HG02981 (cell line): ENCODE data around the gene BTLA.
"Not testable (repeated sequence)": the region's sequence is repeated elsewhere in the genome, so short reads cannot be mapped to it uniquely, and the experiment has no call there.

Experiments used
- ATAC-seq: cut with Tn5 transposase; IDR thresholded peaks from one replicate; pipeline ENCODE4 v1.9.1; 2021; ENCODE audit warnings: mild to moderate bottlenecking, moderate library complexity; ENCODE audit not compliant: unreplicated experiment

Gene BTLA

DNA sequence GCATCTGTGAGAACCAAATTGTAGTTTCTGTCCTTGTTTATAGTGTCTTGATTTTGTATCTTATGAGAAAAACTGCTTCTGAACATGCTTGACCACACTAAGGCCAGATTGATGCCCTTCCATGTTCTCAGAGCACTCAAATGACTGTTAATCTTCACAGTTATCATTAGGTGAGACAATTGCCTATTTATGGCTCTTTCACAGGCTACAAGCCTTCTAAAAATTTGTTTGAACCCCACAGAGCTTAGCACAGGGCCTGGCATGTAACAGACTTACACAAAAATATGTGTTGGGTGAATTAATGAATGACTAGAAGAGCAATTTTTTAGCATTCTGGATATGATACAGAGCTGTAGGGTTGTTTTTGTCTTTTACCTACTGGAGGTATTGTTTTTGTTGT is 43.1 kb downstream of the BTLA start:
- ATAC-seq, result no peak

DNA sequence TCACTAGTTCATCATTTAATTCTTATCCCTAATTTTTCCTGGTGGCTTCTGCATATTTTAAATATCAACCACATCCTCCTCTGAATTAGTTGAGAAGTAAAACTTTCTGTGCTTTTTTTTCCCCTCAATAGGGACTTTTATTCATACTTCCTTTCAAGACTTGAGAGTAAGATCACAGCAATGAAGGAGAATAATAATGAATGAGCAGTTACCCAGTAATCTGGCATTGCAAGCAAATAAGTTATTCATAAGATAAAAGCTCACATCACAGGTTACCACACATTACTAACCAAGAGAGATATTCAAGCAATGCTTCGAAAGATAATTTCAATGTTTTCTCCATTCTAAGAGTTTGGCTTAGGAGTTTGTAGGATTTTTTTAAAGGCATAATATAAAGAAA is 50.3 kb downstream of the BTLA start:
- ATAC-seq, result no peak

DNA sequence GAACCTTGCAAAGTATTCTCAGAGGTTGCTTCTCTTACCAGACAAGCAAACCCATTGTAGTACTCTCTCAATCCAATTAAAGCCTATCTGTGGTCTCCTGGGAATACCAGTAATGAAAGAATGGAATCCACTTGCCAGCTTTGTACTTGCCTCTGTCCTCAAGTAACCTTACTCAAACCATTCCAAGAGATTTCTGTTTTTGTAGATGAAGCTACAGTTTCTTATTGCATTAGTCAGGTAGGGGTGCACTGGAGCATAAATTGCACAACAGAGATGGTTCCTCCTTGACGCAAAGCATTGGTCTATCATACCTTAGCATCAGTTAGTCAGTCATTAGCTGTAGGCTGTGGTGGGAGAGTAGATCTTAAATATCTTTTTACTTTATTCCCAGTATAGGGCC is 52.9 kb downstream of the BTLA start:
- ATAC-seq, result no peak

DNA sequence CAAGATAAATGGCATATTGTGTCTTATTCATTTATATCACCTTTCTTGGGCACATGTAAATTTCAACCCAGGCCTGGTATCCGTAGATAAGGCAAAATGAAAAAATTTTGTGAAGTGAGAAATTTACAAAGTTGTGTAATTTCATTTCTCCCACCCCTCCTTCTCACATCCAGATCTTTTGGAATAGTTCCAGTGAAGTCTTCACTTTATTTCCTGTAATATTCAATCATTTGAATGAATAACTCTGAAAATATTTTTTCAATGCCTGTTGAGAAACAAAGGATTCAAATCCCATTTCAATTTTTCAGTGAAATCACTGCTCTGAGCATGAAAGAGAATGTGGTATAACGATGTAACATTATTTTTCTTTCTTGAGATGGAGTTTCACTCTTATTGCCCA is 53.4 kb downstream of the BTLA start:
- no peak for ATAC-seq

DNA sequence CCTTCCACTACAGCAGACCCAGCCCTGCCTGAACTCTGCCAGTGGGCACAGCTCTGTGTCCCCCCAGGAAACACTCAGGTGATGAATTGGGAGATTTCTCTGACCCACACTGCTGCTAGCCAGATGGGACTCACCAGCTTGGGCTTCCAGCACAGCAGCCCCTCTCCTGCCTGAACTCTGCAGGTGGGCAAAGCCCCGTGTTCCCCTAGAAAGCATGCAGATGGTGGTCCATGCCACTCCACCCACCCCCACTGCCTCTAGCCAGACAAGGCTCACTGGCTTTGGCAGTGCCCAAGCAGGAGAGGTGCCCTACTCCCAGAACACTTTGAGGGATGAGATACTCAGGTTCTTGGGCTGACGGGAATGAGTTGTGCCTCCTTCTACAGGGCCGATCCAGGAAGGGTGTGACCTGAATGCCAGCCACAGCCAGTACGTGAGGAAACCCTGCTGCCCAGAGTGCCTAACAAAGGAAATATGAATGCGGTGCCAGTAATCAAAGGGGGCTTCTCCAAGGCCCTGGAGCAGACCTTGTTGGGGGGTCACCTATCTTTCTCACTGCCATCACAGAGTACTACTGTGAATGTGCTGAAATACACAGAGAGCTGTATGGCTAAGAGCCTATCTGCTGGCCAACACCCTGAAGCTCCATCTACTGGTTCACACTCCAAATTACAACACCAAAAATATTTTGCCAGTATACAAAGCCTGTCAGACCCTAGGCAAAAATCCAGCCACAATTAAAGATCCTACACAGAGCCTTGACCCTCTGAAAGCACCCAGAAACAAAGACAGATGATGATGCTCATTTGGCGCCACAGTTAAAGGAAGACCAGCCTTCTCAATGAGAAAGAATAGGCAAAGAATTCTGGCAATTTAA is 61.9 kb downstream of the BTLA start:
- ATAC-seq, result no peak

DNA sequence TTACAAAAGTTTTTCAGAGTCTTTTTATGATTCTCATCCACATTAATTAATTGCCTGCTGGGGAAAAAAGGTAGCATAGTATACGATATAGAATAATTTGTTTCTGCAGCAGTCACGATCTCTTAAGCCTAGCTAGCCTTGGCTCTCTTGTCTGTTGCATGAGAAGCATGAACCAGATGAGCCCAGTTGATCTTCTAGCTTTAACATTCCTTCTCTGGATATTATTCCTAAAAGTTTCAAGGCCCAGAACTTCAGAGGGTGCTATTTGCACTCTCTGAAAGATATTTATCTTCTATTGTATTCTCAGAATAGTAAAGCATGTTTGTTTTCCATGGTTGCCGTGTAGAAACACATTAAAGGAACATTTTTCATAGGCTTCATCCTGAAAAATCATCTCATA is 69.3 kb downstream of the BTLA start:
- ATAC-seq, result no peak

DNA sequence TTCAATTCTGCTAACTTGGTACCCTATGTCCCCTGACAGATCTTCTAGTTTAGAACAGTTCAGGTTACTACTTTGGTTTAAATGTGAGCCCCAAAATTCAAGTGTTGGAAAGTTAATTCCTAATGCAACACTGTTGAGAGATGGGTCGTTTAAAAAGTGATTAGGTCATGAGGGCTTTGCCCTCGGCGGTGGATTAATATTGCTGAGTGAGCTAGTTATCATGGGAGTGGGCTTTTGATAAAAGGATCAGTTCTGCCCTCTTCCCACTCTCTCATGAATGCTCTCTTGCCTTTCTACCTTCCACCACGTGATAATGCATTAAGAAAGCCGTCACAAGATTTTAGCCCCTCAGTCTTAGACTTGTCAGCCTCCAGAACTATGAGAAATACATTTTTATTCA is 72.1 kb downstream of the BTLA start:
- ATAC-seq, result no peak

DNA sequence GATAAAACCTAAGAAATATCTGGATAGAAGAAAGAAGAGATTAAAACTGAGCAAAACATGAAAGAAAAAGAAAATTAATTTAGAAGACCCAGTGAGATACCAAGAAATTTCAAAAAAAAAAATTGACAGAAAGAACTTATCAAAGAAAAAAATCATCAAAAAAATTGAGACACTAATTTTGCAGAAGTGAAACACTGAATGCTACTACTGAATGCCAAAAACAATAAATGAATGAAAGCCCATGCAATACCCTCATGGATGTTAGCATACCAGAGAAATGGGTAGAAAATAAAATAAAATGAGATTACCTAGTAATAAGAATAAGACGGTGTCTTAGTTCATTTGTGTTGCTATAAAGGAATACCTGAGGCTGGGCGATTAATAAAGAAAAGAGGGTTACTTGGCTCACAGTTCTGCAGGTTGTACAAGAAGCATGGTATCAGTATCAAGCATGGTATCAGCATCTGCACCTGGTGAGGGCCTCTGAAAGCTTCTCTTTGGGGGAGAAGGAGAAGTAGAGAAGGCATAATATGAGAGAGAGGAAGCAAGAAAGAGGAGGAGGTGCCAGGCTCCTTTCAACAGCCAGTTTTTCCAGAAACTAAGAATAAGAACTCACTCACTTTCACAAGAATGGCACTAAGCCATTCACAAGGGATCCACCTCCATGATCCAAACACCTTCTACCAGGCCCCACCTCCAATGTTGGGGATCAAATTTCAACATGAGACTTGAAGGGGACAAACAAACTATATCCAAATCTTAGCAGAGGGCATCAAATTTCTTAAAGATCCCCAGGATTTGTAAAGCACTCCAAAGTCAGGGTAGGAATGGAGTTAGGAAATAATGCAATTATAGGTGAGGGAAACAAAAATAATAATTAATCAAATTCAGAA is 73.2 kb downstream of the BTLA start:
- ATAC-seq, result no peak

DNA sequence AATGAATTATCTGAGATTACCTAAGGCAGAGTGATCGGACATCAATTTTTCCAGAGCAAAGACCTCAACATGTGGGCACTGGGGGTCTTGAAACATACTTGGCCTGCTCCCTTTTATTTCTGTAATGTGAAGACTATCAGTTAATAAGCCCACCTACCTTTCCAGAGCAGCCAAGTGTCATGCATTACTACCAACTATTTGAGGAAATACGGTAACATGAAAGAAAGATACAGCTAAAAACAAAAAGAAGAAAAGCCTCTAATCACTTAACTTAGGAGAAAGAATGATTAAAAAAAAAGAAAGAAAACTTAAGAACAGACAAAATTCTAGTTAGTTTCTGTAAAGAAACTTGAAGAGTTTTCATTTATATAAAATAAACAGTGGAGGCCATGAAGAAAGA is 73.9 kb downstream of the BTLA start:
- ATAC-seq, result no peak

DNA sequence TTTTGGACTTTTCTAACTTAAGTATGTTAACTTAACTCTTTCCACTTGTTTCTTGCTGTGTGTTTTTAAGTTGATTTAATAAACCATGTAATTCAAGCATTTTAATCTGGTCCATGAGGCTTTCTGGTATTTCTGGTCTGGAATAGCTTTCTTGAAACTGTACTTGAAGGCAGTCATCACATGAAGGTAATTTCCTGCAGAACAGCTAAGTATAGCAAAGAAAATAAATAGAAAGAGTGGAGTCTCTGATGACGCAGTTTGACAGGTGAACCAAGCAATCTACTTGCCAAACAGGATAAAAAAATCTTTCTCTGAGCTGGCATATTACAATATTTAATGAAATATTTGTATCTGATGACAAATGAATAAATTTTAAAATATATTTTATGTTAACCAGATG is 74.9 kb downstream of the BTLA start:
- no peak for ATAC-seq

DNA sequence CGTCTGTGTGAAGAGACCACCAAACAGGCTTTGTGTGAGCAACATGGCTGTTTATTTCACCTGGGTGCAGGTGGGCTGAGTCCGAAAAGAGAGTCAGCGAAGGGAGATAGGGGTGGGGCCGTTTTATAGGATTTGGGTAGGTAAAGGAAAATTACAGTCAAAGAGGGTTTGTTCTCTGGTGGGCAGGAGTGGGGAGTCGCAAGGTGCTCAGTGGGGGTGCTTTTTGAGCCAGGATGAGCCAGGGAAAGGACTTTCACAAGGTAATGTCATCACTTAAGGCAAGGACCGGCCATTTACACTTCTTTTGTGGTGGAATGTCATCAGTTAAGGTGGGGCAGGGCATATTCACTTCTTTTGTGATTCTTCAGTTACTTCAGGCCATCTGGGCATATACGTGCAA is 76.4 kb downstream of the BTLA start:
- not testable (repeated sequence) for ATAC-seq

DNA sequence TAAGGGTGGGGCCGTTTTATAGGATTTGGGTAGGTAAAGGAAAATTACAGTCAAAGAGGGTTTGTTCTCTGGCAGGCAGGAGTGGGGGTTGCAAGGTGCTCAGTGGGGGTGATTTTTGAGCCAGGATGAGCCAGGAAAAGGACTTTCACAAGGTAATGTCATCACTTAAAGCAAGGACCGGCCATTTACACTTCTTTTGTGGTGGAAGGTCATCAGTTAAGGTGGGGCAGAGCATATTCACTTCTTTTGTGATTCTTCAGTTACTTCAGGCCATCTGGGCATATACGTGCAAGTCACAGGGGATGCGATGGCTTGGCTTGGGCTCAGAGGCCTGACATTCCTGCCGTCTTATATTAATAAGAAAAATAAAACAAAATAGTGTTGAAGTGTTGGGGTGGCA is 80.7 kb downstream of the BTLA start:
- ATAC-seq, result not testable (repeated sequence)

DNA sequence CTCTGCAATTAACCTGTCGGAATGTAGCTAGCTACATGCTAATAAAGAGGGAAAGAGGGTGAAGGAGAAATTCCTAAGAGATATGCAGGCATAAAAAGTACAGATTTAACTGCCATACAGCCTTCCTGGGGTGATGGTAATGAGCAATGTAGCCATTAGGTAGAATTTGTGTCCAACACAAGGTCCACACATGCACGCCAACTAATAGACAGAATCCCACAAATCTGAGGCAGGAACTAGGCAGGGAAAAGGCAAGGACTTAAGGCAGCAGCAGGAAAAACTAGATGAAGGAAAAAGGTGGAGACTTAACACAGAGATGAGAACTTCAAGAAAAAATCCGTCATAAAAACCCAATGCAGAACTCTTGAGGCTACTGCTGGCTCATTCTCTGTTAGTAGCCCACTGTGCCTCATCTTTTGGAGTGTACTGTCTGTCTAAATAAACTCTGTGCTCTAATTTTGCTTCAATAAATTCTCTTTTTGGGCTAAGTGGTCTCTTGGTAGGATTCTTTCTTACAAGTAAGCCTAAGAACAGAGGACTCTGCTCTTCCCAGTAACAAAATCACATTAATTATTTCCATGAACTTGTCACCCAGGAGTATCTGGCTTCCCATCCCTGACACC is 81.5 kb downstream of the BTLA start:
- no peak for ATAC-seq

DNA sequence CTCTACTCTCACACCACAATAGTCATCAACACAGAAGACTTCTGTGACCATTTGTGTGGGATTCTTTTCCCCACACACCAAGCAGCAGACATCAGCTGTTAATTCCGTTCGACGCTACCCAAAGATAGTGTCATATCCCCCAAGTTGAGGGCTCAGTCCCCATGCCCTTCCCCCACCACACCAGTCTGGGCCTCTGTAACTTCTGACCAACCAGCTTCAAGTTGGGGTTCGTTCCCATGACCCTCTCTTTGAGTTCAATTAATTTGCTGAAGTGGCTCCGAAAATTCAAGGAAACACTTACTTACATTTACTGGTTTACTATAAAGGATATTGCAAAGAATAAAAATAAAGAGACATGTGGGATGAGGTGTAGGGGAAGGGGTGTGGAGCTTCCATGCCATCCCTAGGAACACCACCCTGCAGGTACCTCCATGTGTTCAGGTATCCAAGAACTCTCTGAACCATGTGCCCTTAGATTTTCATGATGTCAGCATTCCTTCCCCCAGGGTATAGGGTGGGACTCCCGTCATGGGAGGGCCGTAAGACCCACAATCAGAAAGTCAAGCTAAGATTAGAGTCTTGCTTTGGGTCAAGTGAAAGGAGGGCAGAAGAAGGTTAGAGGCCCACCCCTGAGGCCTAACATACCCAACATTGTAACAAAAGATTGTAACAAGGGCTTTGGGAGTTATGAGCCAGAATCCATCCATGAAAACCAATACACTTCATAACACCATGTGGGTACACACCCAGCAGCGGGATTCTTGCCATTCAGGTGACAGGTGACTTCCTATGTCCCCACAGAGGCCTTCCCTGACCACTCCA is 82.7 kb downstream of the BTLA start:
- no peak for ATAC-seq

DNA sequence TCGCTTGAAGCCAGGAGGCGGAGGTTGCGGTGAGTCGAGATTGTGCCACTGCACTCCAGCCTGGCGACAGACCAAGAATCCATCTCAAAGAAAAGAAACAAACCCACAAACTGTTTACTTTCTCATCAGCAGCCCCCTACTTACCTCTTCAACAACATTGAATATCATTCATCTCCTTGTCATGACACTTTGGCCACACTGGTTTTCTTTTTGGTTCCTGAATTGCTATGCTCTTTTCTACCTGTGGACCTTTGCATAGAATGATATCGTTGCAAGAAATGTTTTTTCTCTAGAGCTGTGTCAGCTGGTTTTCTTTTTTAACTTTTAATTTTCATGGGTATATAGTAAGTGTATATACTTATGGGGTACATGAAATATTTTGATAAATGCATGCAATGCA is 83.9 kb downstream of the BTLA start:
- no peak for ATAC-seq
